HepG2 (cell line): Measurements from ENCODE around the gene HOXD3. TPM values are rescaled to one million over a fixed set of nuclear protein-coding genes. Genes with fewer than 3 reads are reported as not detected.

Experiments
- ATAD3A ChIP-seq: sonication (generic); formaldehyde crosslinking; IDR thresholded peaks from 2 replicates; pipeline ENCODE4 v1.4.0; 2020; ENCODE audit warnings: missing genetic modification reagents
- ATF5 ChIP-seq: sonication (generic); formaldehyde crosslinking; IDR thresholded peaks from 2 replicates; pipeline ENCODE4 v1.4.0; 2020; ENCODE audit warnings: mild to moderate bottlenecking, low read depth, missing genetic modification reagents
- CHD2 ChIP-seq: IDR thresholded peaks from 2 replicates; pipeline ENCODE4 v1.6.1; 2011; ENCODE audit warnings: low read depth, low read length, improper control_type of control experiment
- ETV5 ChIP-seq: IDR thresholded peaks from 2 replicates; pipeline ENCODE4 v1.6.1; 2018; ENCODE audit warnings: missing biosample characterization, missing genetic modification reagents, inconsistent platforms, borderline replicate concordance
- FIP1L1 ChIP-seq: fragments of 200-400 bp; formaldehyde crosslinking; IDR thresholded peaks from 2 replicates; pipeline ENCODE4 v1.6.1; 2018; ENCODE audit warnings: low read depth, mild to moderate bottlenecking, low read length, moderate library complexity, borderline replicate concordance; ENCODE audit not compliant: insufficient read depth
- HIVEP1 ChIP-seq: sonication (generic); formaldehyde crosslinking; IDR thresholded peaks from 2 replicates; pipeline ENCODE4 v1.4.0; 2020; ENCODE audit warnings: mild to moderate bottlenecking, missing genetic modification reagents
- HMG20A ChIP-seq: IDR thresholded peaks from 2 replicates; pipeline ENCODE4 v1.6.1; 2016; ENCODE audit warnings: borderline replicate concordance
- HOXD1 ChIP-seq: sonication (generic); formaldehyde crosslinking; IDR thresholded peaks from 2 replicates; pipeline ENCODE4 v1.5.0; 2020; ENCODE audit warnings: missing genetic modification reagents
- KDM4B ChIP-seq: sonication (generic); formaldehyde crosslinking; IDR thresholded peaks from 2 replicates; pipeline ENCODE4 v1.4.0; 2020; ENCODE audit warnings: missing genetic modification reagents
- MAX ChIP-seq: IDR thresholded peaks from 2 replicates; pipeline ENCODE4 v1.6.1; 2012; ENCODE audit warnings: inconsistent platforms
- MBNL3 ChIP-seq: fragments of 250-450 bp; sonication (Bioruptor Pico); conservative IDR thresholded peaks from 2 replicates; pipeline ENCODE4 v1.8.0; 2022; ENCODE audit warnings: mild to moderate bottlenecking, inconsistent platforms
- PCBP2 ChIP-seq: fragments of 200-400 bp; formaldehyde crosslinking; optimal IDR thresholded peaks from 2 replicates; pipeline ENCODE3; 2018; ENCODE audit warnings: low read length, low read depth; ENCODE audit not compliant: poor library complexity, severe bottlenecking
- RBFOX2 ChIP-seq: fragments of 200-400 bp; formaldehyde crosslinking; IDR thresholded peaks from 2 replicates; pipeline ENCODE4 v1.6.1; 2017; ENCODE audit warnings: low read depth, mild to moderate bottlenecking, low read length
- SMAD3 ChIP-seq: sonication (generic); formaldehyde crosslinking; IDR thresholded peaks from 2 replicates; pipeline ENCODE4 v1.4.0; 2020; ENCODE audit warnings: missing genetic modification reagents
- SOX5 ChIP-seq: IDR thresholded peaks from 2 replicates; pipeline ENCODE4 v1.6.1; 2016; ENCODE audit warnings: borderline replicate concordance
- TBL1XR1 ChIP-seq: fragments of 150-350 bp; IDR thresholded peaks from 2 replicates; pipeline ENCODE4 v1.6.1; 2014; ENCODE audit warnings: borderline replicate concordance, low read length; ENCODE audit not compliant: partially characterized antibody
- TCF12 ChIP-seq, 2 experiments: fragments of 450-650 bp in 1 of 2; sonication (generic) in 1 of 2; formaldehyde crosslinking in 1 of 2; IDR thresholded peaks; 2 replicates each; pipeline versions ENCODE4 v1.6.1 to v1.8.0; 2017 to 2022; ENCODE audit warnings: antibody characterized with exemption in 1 of 2, mild to moderate bottlenecking in 1 of 2, missing genetic modification reagents in 1 of 2, moderate library complexity in 1 of 2
- ZNF138 ChIP-seq: sonication (generic); formaldehyde crosslinking; IDR thresholded peaks from 2 replicates; pipeline ENCODE4 v1.5.0; 2020; ENCODE audit warnings: mild to moderate bottlenecking, low read depth, missing genetic modification reagents
- ZNF292 ChIP-seq: sonication (generic); formaldehyde crosslinking; IDR thresholded peaks from 2 replicates; pipeline ENCODE4 v1.8.1; 2022; ENCODE audit warnings: mild to moderate bottlenecking, low read depth, missing genetic modification reagents, borderline replicate concordance
- ZNF431 ChIP-seq: sonication (generic); formaldehyde crosslinking; IDR thresholded peaks from 2 replicates; pipeline ENCODE4 v1.9.0; 2022; ENCODE audit warnings: missing genetic modification reagents, low read depth, mild to moderate bottlenecking, borderline replicate concordance
- ZNF576 ChIP-seq: sonication (generic); formaldehyde crosslinking; IDR thresholded peaks from 2 replicates; pipeline ENCODE4 v1.4.0; 2020; ENCODE audit warnings: mild to moderate bottlenecking, missing genetic modification reagents
- ZNF605 ChIP-seq: sonication (generic); formaldehyde crosslinking; IDR thresholded peaks from 2 replicates; pipeline ENCODE4 v1.8.0; 2022; ENCODE audit warnings: mild to moderate bottlenecking, missing genetic modification reagents
- ZNF629 ChIP-seq: sonication (generic); formaldehyde crosslinking; conservative IDR thresholded peaks from 2 replicates; pipeline ENCODE4 v1.5.0; 2020; ENCODE audit warnings: missing genetic modification reagents
- polyA plus RNA-seq, 8 experiments: library from polyadenylated mRNA; depleted of rRNA in 3 of 8; stranded (reverse) in 7 of 8; unstranded in 1 of 8; fragments of >200 nt; fragmentation: Illumina TruSeq in 4 of 8; extraction: Trizol in 4 of 8; gene quantifications; 2 replicates each; pipeline versions ENCODE4 v1.2.1 to v1.2.3, GENCODE V29; 2011 to 2016; ENCODE audit warnings: low read depth in 4 of 8, missing spikeins in 1 of 8, mixed read lengths in 1 of 8; ENCODE audit not compliant: insufficient read depth in 1 of 8
- total RNA-seq, 5 experiments: library from RNA; depleted of rRNA; stranded (reverse); fragments of >200 nt; fragmentation: Illumina TruSeq; extraction: Trizol; gene quantifications; 2 replicates each; pipeline ENCODE4 v1.2.3, GENCODE V29; 2016; ENCODE audit warnings: low read depth in 1 of 5
- TF ChIP-seq, protein P1 (sequence below): sonication (generic); formaldehyde crosslinking; IDR thresholded peaks from 2 replicates; pipeline ENCODE4 v1.5.0; 2020; ENCODE audit warnings: mild to moderate bottlenecking, missing genetic modification reagents, borderline replicate concordance
- TF ChIP-seq, protein P2 (sequence below): sonication (generic); formaldehyde crosslinking; IDR thresholded peaks from 2 replicates; pipeline ENCODE4 v1.4.0; 2020; ENCODE audit warnings: missing genetic modification reagents, borderline replicate concordance

Gene HOXD3
- total and polyA plus RNA-seq, 2 of the 13 experiments (the other 11 are each of a cell fraction or from before 2014, with no cell fraction given) = 0.05 to 0.09 TPM

- TF ChIP-seq, protein P1, sequence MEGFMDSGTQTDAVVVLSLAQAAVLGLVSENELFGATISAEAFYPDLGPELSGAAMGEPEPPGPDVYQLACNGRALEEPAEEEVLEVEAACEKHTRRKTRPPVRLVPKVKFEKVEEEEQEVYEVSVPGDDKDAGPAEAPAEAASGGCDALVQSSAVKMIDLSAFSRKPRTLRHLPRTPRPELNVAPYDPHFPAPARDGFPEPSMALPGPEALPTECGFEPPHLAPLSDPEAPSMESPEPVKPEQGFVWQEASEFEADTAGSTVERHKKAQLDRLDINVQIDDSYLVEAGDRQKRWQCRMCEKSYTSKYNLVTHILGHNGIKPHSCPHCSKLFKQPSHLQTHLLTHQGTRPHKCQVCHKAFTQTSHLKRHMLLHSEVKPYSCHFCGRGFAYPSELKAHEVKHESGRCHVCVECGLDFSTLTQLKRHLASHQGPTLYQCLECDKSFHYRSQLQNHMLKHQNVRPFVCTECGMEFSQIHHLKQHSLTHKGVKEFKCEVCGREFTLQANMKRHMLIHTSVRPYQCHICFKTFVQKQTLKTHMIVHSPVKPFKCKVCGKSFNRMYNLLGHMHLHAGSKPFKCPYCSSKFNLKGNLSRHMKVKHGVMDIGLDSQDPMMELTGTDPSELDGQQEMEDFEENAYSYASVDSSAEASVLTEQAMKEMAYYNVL = no peak
- TF ChIP-seq ZNF629 (CRISPR knock-in tag) (peak; percentile 58), MBNL3 (CRISPR knock-in tag) (no peak), HIVEP1 (CRISPR knock-in tag) (no peak), TCF12 (IDR thresholded peaks at IDR 0.05) (no peak), TCF12 (CRISPR knock-in tag; IDR thresholded peaks at IDR 0.05) (no peak), MAX (peak; percentile 7; the same call in 1 of the 2 replicates), HMG20A (CRISPR knock-in tag) (peak; percentile 59; the same call in 1 of the 2 replicates), ATAD3A (no peak), ZNF605 (CRISPR knock-in tag) (no peak), SMAD3 (CRISPR knock-in tag) (0 out of 2 replicates have a peak, but pooled peaks have one; percentile 18), ATF5 (CRISPR knock-in tag) (no peak), ZNF292 (CRISPR knock-in tag) (no peak), RBFOX2 (no peak), ZNF138 (CRISPR knock-in tag) (no peak), PCBP2 (no peak), ZNF576 (no peak), SOX5 (CRISPR knock-in tag) (peak; percentile 76; the same call in 1 of the 2 replicates), TBL1XR1 (no peak), KDM4B (CRISPR knock-in tag) (no peak), CHD2 (no peak), FIP1L1 (no peak), ETV5 (CRISPR knock-in tag) (peak; percentile 70), HOXD1 (CRISPR knock-in tag) (peak; percentile 95), ZNF431 (no peak)
- TF ChIP-seq, protein P2, sequence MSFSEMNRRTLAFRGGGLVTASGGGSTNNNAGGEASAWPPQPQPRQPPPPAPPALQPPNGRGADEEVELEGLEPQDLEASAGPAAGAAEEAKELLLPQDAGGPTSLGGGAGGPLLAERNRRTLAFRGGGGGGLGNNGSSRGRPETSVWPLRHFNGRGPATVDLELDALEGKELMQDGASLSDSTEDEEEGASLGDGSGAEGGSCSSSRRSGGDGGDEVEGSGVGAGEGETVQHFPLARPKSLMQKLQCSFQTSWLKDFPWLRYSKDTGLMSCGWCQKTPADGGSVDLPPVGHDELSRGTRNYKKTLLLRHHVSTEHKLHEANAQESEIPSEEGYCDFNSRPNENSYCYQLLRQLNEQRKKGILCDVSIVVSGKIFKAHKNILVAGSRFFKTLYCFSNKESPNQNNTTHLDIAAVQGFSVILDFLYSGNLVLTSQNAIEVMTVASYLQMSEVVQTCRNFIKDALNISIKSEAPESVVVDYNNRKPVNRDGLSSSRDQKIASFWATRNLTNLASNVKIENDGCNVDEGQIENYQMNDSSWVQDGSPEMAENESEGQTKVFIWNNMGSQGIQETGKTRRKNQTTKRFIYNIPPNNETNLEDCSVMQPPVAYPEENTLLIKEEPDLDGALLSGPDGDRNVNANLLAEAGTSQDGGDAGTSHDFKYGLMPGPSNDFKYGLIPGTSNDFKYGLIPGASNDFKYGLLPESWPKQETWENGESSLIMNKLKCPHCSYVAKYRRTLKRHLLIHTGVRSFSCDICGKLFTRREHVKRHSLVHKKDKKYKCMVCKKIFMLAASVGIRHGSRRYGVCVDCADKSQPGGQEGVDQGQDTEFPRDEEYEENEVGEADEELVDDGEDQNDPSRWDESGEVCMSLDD (CRISPR knock-in tag) = no peak
These were observed 30.2 kb downstream of the HOXD3 start (continued) for GRCh38 chr2:176187200-176187898.
